H1 (cell line): Measurements from ENCODE around the gene TMEM238. TPM values are rescaled to one million over a fixed set of nuclear protein-coding genes. Genes with fewer than 3 reads are reported as not detected.

Experiments used
- CEBPB ChIP-seq: IDR thresholded peaks from 2 replicates; pipeline ENCODE4 v1.6.1; 2012; ENCODE audit warnings: low read depth, low read length
- CHD1 ChIP-seq: IDR thresholded peaks from 2 replicates; pipeline ENCODE4 v1.6.1; 2012; ENCODE audit warnings: low read depth, low read length, improper control_type of control experiment
- EZH2 ChIP-seq: fragments of 200-600 bp; sonication (generic); IDR thresholded peaks from 2 replicates; pipeline ENCODE4 v1.7.1; 2012; ENCODE audit warnings: low read depth, mild to moderate bottlenecking, moderate library complexity, low read length, inconsistent platforms; ENCODE audit not compliant: severe bottlenecking
- JUN ChIP-seq: IDR thresholded peaks from 2 replicates; pipeline ENCODE4 v1.6.1; 2011; ENCODE audit warnings: low read depth, mild to moderate bottlenecking, improper control_type of control experiment, low read length
- SAP30 ChIP-seq: fragments of 300-600 bp; sonication (generic); IDR thresholded peaks from 2 replicates; pipeline ENCODE4 v1.7.1; 2012; ENCODE audit warnings: low read length, moderate library complexity, mild to moderate bottlenecking, inconsistent platforms; ENCODE audit not compliant: insufficient read depth, insufficient replicate concordance
- SP2 ChIP-seq: IDR thresholded peaks from 2 replicates; pipeline ENCODE4 v1.6.1; 2012; ENCODE audit warnings: mild to moderate bottlenecking, low read length, inconsistent platforms
- polyA plus RNA-seq, 7 experiments: library from polyadenylated mRNA; depleted of rRNA in 3 of 7; stranded (reverse) in 5 of 7; unstranded in 2 of 7; fragments of >200 nt in 5 of 7; fragments of 200-250 nt in 2 of 7; gene quantifications; 1 replicate in 5 of 7; 2 replicates in 1 of 7; 4 replicates in 1 of 7; pipeline versions ENCODE4 v1.2.1 to v1.2.3, GENCODE V29; 2011 to 2013; ENCODE audit warnings: missing spikeins in 2 of 7, mixed read lengths in 2 of 7
- total RNA-seq: library from RNA; stranded (reverse); fragmentation: NEBNext Ultra II Directional; extraction: Animal tissue kit (Norgen Biotek cat#: 25700); gene quantifications from 2 replicates; pipeline ENCODE4 v1.2.1, GENCODE V29; 2021
- TF ChIP-seq, protein P1 (sequence below), 3 experiments: IDR thresholded peaks; 1 replicate in 2 of 3; 2 replicates in 1 of 3; pipeline versions ENCODE4 v1.5.1 to v1.6.1; 2011; ENCODE audit warnings: low read length in 3 of 3, mild to moderate bottlenecking in 3 of 3, inconsistent platforms in 2 of 3, low read depth in 1 of 3, moderate library complexity in 1 of 3; ENCODE audit not compliant: insufficient read depth in 1 of 3; ENCODE audit errors: control extremely low read depth in 1 of 3

The TMEM238 gene
- total and polyA plus RNA-seq, 2 of the 8 experiments (the other 6 are each of a cell fraction or from before 2014, with no cell fraction given): 0.53 to 3.8 TPM

DNA sequence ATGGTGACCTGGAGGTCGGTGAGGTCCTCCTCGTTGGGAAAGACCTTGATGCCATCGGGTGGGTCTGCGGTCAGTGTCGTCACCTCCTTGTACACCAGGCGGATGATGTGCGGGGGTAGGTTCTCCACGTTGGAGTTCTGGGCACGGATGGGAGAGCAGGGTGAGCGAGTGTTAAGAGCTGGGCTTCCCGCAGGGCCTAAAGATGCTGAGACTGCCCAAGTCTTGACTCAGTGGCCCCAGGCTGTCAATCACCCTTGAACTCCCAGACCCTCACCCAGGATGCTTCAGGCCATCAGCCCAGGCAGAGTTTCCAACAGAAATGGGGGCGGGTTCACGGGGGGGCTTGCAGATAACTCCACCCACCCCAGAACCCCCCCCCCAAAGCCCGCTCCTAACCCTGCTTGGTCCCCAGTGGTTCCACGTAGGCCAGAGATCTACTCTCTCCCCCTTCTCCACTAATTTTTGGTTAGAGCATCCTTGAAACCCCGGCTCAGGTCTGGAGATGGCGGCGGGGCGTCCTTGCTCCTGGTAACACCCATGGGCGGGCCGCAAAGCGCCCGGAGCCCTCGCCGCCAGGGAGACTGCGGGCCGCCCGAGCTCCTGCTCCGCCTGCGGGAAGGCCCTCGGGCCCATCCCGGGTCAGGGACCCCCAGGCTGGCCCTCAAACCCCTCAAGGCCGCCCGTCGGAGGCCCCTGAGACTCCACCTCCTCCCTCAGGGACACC, 22.9 kb upstream of the TMEM238 start (continued):
- TF ChIP-seq, protein P1, sequence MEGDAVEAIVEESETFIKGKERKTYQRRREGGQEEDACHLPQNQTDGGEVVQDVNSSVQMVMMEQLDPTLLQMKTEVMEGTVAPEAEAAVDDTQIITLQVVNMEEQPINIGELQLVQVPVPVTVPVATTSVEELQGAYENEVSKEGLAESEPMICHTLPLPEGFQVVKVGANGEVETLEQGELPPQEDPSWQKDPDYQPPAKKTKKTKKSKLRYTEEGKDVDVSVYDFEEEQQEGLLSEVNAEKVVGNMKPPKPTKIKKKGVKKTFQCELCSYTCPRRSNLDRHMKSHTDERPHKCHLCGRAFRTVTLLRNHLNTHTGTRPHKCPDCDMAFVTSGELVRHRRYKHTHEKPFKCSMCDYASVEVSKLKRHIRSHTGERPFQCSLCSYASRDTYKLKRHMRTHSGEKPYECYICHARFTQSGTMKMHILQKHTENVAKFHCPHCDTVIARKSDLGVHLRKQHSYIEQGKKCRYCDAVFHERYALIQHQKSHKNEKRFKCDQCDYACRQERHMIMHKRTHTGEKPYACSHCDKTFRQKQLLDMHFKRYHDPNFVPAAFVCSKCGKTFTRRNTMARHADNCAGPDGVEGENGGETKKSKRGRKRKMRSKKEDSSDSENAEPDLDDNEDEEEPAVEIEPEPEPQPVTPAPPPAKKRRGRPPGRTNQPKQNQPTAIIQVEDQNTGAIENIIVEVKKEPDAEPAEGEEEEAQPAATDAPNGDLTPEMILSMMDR (IDR thresholded peaks at IDR 0.05; ENCODE audit: control extremely low read depth in 1 of 3, insufficient read depth in 1 of 3, low read depth in 1 of 3, low read length in 3 of 3): no peak
- TF ChIP-seq CHD1 (no peak), SAP30 (no peak), EZH2 (no peak), SP2 (no peak), JUN (no peak), CEBPB (no peak)
